H1 (cell line): Measurements from ENCODE around the gene SLC35F6. TPM values are rescaled to one million over a fixed set of nuclear protein-coding genes. Genes with fewer than 3 reads are reported as not detected.
A peak's percentile ranks its signal among the peaks of the same experiment; 100 is the strongest.
"Not testable (repeated sequence)": the region's sequence is repeated elsewhere in the genome, so short reads cannot be mapped to it uniquely, and the experiment has no call there.

Experiments used
- CTCF ChIA-PET: fragments of 300-600 bp; sonication (Branson Sonifier 250); formaldehyde crosslinking; loops from one replicate; lab custom pipeline; 2021; ENCODE audit not compliant: partially characterized antibody; lab: Charles Lee
- POLR2A ChIA-PET: fragments of 300-600 bp; sonication (Branson Sonifier 250); formaldehyde crosslinking; loops from one replicate; lab custom pipeline; 2021; ENCODE audit warnings: inconsistent platforms; ENCODE audit not compliant: partially characterized antibody; lab: Charles Lee
- DNase-seq, 2 experiments: peaks; one replicate each; pipeline versions ENCODE4 v3.0.0 to v3.0.0-alpha.2; 2010 to 2022; ENCODE audit warnings: low spot score in 2 of 2, low read depth in 1 of 2, mixed read lengths in 1 of 2
- FAIRE-seq: peaks from 2 replicates; lab custom pipeline; 2011; peaks lifted over from hg19 to GRCh38; lab: Jason Lieb, UNC
- H2AFZ ChIP-seq: 2 replicates; pipeline ENCODE4 v1.8.1; 2012; ENCODE audit warnings: low read length, inconsistent platforms
- H2AK5ac ChIP-seq: 2 replicates; pipeline ENCODE4 v1.6.1; 2013; ENCODE audit warnings: low read depth, low read length
- H2BK120ac ChIP-seq: replicated peaks from 2 replicates; pipeline ENCODE3; 2013; ENCODE audit warnings: low read depth, low read length, inconsistent platforms
- H2BK12ac ChIP-seq: 2 replicates; pipeline ENCODE4 v1.6.1; 2013; ENCODE audit warnings: low read depth, low read length
- H2BK15ac ChIP-seq: 2 replicates; pipeline ENCODE4 v1.6.1; 2013; ENCODE audit warnings: low read length
- H2BK20ac ChIP-seq: 2 replicates; pipeline ENCODE4 v1.6.1; 2013; ENCODE audit warnings: low read length
- H2BK5ac ChIP-seq: 2 replicates; pipeline ENCODE4 v1.6.1; 2013; ENCODE audit warnings: low read depth, low read length
- H3K14ac ChIP-seq: 2 replicates; pipeline ENCODE4 v1.6.1; 2013; ENCODE audit warnings: inconsistent platforms; ENCODE audit not compliant: insufficient read length
- H3K18ac ChIP-seq: 2 replicates; pipeline ENCODE4 v1.6.1; 2013; ENCODE audit warnings: low read length; ENCODE audit errors: extremely low read depth
- H3K23ac ChIP-seq: 2 replicates; pipeline ENCODE4 v1.6.1; 2013; ENCODE audit warnings: inconsistent platforms; ENCODE audit not compliant: insufficient read length
- H3K23me2 ChIP-seq: 2 replicates; pipeline ENCODE4 v1.6.1; 2013; ENCODE audit warnings: low read depth, low read length
- H3K27ac ChIP-seq: 2 replicates; pipeline ENCODE4 v1.6.1; 2011; ENCODE audit warnings: low read depth, low read length, inconsistent platforms
- H3K27me3 ChIP-seq, 4 experiments: replicated peaks in 1 of 4; 1 replicate in 1 of 4; 2 replicates in 3 of 4; pipeline versions ENCODE4 v1.6.1 to v1.8.1; 2011 to 2013; ENCODE audit warnings: low read length in 3 of 4, mild to moderate bottlenecking in 3 of 4, inconsistent platforms in 2 of 4, mixed read lengths in 2 of 4, moderate library complexity in 1 of 4; ENCODE audit not compliant: control insufficient read depth in 3 of 4, insufficient read depth in 3 of 4; ENCODE audit errors: extremely low read depth in 1 of 4
- H3K36me3 ChIP-seq, 4 experiments: 2 replicates each; pipeline versions ENCODE4 v1.6.1 to v1.8.1; 2011 to 2013; ENCODE audit warnings: mild to moderate bottlenecking in 4 of 4, low read length in 3 of 4, moderate library complexity in 2 of 4, control low read depth in 1 of 4, inconsistent platforms in 1 of 4; ENCODE audit not compliant: insufficient read depth in 4 of 4, control insufficient read depth in 2 of 4
- H3K4ac ChIP-seq: replicated peaks from 2 replicates; pipeline ENCODE3; 2013; ENCODE audit warnings: low read length, low read depth, mixed read lengths, inconsistent platforms; ENCODE audit not compliant: insufficient read length
- H3K4me1 ChIP-seq, 4 experiments: replicated peaks in 1 of 4; 1 replicate in 1 of 4; 2 replicates in 3 of 4; pipeline versions ENCODE4 v1.6.1 to v1.8.1; 2011 to 2013; ENCODE audit warnings: low read length in 3 of 4, inconsistent platforms in 2 of 4, mixed read lengths in 1 of 4; ENCODE audit not compliant: insufficient read depth in 4 of 4, control insufficient read depth in 3 of 4
- H3K4me2 ChIP-seq, 2 experiments: 2 replicates each; pipeline versions ENCODE4 v1.6.1 to v1.8.1; 2011 to 2013; ENCODE audit warnings: low read depth in 2 of 2, low read length in 2 of 2, control low read depth in 1 of 2, inconsistent platforms in 1 of 2, mild to moderate bottlenecking in 1 of 2; ENCODE audit not compliant: insufficient read depth in 1 of 2
- H3K4me3 ChIP-seq, 4 experiments: fragments of 200-600, 300-600 bp in 1 of 4; sonication (generic), shearing (Covaris generic), sonication (Bioruptor Twin) in 1 of 4; 2 replicates each; pipeline versions ENCODE4 v1.5.1 to v1.8.1; 2011 to 2016; ENCODE audit warnings: low read length in 4 of 4, low read depth in 3 of 4, control low read depth in 2 of 4, inconsistent platforms in 2 of 4, mild to moderate bottlenecking in 2 of 4, mixed read lengths in 1 of 4, moderate library complexity in 1 of 4; ENCODE audit not compliant: insufficient read depth in 2 of 4; ENCODE audit errors: extremely low read depth in 1 of 4
- H3K56ac ChIP-seq: replicated peaks from 2 replicates; pipeline ENCODE3; 2013; ENCODE audit warnings: low read depth, mild to moderate bottlenecking, mixed read lengths, low read length, inconsistent platforms; ENCODE audit not compliant: insufficient read length
- H3K79me1 ChIP-seq: 2 replicates; pipeline ENCODE4 v1.6.1; 2013; ENCODE audit warnings: low read depth, low read length, control low read depth
- H3K79me2 ChIP-seq, 2 experiments: 2 replicates each; pipeline versions ENCODE4 v1.6.1 to v1.8.1; 2012 to 2013; ENCODE audit warnings: low read length in 2 of 2, mild to moderate bottlenecking in 2 of 2, inconsistent platforms in 1 of 2; ENCODE audit not compliant: insufficient read depth in 2 of 2, control insufficient read depth in 1 of 2
- H3K9ac ChIP-seq, 4 experiments: replicated peaks in 1 of 4; 1 replicate in 1 of 4; 2 replicates in 3 of 4; pipeline versions ENCODE4 v1.6.1 to v1.8.1; 2011 to 2013; ENCODE audit warnings: low read depth in 3 of 4, low read length in 3 of 4, control low read depth in 2 of 4, mild to moderate bottlenecking in 2 of 4, moderate library complexity in 2 of 4, inconsistent platforms in 1 of 4; ENCODE audit errors: extremely low read depth in 1 of 4
- H3K9me3 ChIP-seq, 2 experiments: 2 replicates each; pipeline versions ENCODE4 v1.6.1 to v1.8.1; 2012 to 2013; ENCODE audit warnings: mild to moderate bottlenecking in 2 of 2, moderate library complexity in 2 of 2, control low read depth in 1 of 2, inconsistent platforms in 1 of 2, low read depth in 1 of 2, low read length in 1 of 2, mixed read lengths in 1 of 2; ENCODE audit not compliant: insufficient read depth in 2 of 2
- H4K20me1 ChIP-seq, 2 experiments: replicated peaks in 1 of 2; 2 replicates each; pipeline versions ENCODE3 to v1.8.1; 2011 to 2013; ENCODE audit warnings: inconsistent platforms in 2 of 2, low read length in 2 of 2, mild to moderate bottlenecking in 1 of 2; ENCODE audit not compliant: insufficient read depth in 2 of 2, control insufficient read depth in 1 of 2
- H4K5ac ChIP-seq: 2 replicates; pipeline ENCODE4 v1.6.1; 2013; ENCODE audit warnings: low read length, low read depth, mixed read lengths, inconsistent platforms; ENCODE audit not compliant: insufficient read length
- H4K8ac ChIP-seq: 2 replicates; pipeline ENCODE4 v1.8.0; 2013; ENCODE audit warnings: mild to moderate bottlenecking, moderate library complexity, low read length, inconsistent platforms; ENCODE audit not compliant: insufficient read depth; ENCODE audit errors: extremely low read depth
- H4K91ac ChIP-seq: replicated peaks from 2 replicates; pipeline ENCODE3; 2013; ENCODE audit warnings: low read length, mixed read lengths, inconsistent platforms; ENCODE audit not compliant: insufficient read length
- ASH2L ChIP-seq: fragments of 200-600, 300-600 bp; sonication (generic); IDR thresholded peaks from one replicate; pipeline ENCODE4 v1.7.1; 2017; ENCODE audit warnings: low read length
- BCL11A ChIP-seq, 2 experiments: IDR thresholded peaks; one replicate each; pipeline ENCODE4 v1.6.1; 2011; ENCODE audit warnings: low read depth in 2 of 2, low read length in 2 of 2, mild to moderate bottlenecking in 2 of 2
- JUND ChIP-seq: IDR thresholded peaks from 2 replicates; pipeline ENCODE4 v1.6.1; 2011; ENCODE audit warnings: mild to moderate bottlenecking, improper control_type of control experiment, low read length
- MAX ChIP-seq: IDR thresholded peaks from 2 replicates; pipeline ENCODE4 v1.6.1; 2012; ENCODE audit warnings: inconsistent platforms
- NANOG ChIP-seq: IDR thresholded peaks from 2 replicates; pipeline ENCODE4 v1.6.1; 2011; ENCODE audit warnings: low read length, low read depth, mild to moderate bottlenecking, inconsistent platforms; ENCODE audit not compliant: insufficient read depth, poor library complexity, severe bottlenecking
- POLR2A ChIP-seq, 2 experiments: IDR thresholded peaks; 1 replicate in 1 of 2; 2 replicates in 1 of 2; pipeline ENCODE4 v1.6.1; 2011; ENCODE audit warnings: low read depth in 2 of 2, low read length in 2 of 2, mild to moderate bottlenecking in 2 of 2; ENCODE audit errors: control extremely low read depth in 1 of 2
- POLR2AphosphoS5 ChIP-seq: IDR thresholded peaks from 2 replicates; pipeline ENCODE4 v1.6.1; 2011; ENCODE audit warnings: low read depth, low read length
- RXRA ChIP-seq: IDR thresholded peaks from 2 replicates; pipeline ENCODE4 v1.6.1; 2011; ENCODE audit warnings: low read depth, mild to moderate bottlenecking, low read length, moderate library complexity; ENCODE audit not compliant: insufficient read depth
- SP1 ChIP-seq: IDR thresholded peaks from 2 replicates; pipeline ENCODE4 v1.6.1; 2011; ENCODE audit warnings: low read depth, low read length
- TAF1 ChIP-seq: IDR thresholded peaks from 2 replicates; pipeline ENCODE4 v1.6.1; 2011; ENCODE audit warnings: mild to moderate bottlenecking, low read depth, low read length
- YY1 ChIP-seq: IDR thresholded peaks from 2 replicates; pipeline ENCODE4 v1.6.1; 2011; ENCODE audit warnings: low read depth, mild to moderate bottlenecking, low read length
- WGBS, 2 experiments: shearing (Covaris generic) in 1 of 2; methylation state at CpG; one replicate each; pipeline versions ENCODE4 v1.1.6 to v1.1.7; 2013 to 2015; ENCODE audit warnings: low lambda C conversion rate in 2 of 2, mixed read lengths in 2 of 2, inconsistent platforms in 1 of 2, low coverage in 1 of 2, missing lambda C conversion rate in 1 of 2; ENCODE audit not compliant: insufficient replicate concordance in 2 of 2, insufficient coverage in 1 of 2, insufficient read length in 1 of 2; ENCODE audit errors: extremely low coverage in 1 of 2, missing lambda C conversion rate in 1 of 2; 5-methylcytosine and 5-hydroxymethylcytosine counted together
- polyA plus RNA-seq, 7 experiments: library from polyadenylated mRNA; depleted of rRNA in 3 of 7; stranded (reverse) in 5 of 7; unstranded in 2 of 7; fragments of >200 nt in 5 of 7; fragments of 200-250 nt in 2 of 7; gene quantifications; 1 replicate in 5 of 7; 2 replicates in 1 of 7; 4 replicates in 1 of 7; pipeline versions ENCODE4 v1.2.1 to v1.2.3, GENCODE V29; 2011 to 2013; ENCODE audit warnings: missing spikeins in 2 of 7, mixed read lengths in 2 of 7
- total RNA-seq: library from RNA; stranded (reverse); fragmentation: NEBNext Ultra II Directional; extraction: Animal tissue kit (Norgen Biotek cat#: 25700); gene quantifications from 2 replicates; pipeline ENCODE4 v1.2.1, GENCODE V29; 2021

The SLC35F6 gene
- total and polyA plus RNA-seq, 2 of the 8 experiments (the other 6 are each of a cell fraction or from before 2014, with no cell fraction given), result 11.2 to 13.5 TPM

- H3K9me3 ChIP-seq, H4K91ac ChIP-seq, H2AK5ac ChIP-seq, H4K5ac ChIP-seq, H2BK120ac ChIP-seq, H2BK5ac ChIP-seq, H3K9ac ChIP-seq, H3K23ac ChIP-seq, H3K14ac ChIP-seq, H2AFZ ChIP-seq, H2BK20ac ChIP-seq, H3K36me3 ChIP-seq, H2BK15ac ChIP-seq, H2BK12ac ChIP-seq, H3K4ac ChIP-seq, FAIRE-seq, H3K79me1 ChIP-seq, H3K27ac ChIP-seq, H3K23me2 ChIP-seq, POLR2A ChIA-PET, DNase-seq, H3K79me2 ChIP-seq, H4K8ac ChIP-seq, H3K18ac ChIP-seq, H3K56ac ChIP-seq, H4K20me1 ChIP-seq: not testable (repeated sequence)
- CTCF ChIA-PET, result interaction anchor here (1.1 to 14.9 kb wide), 3 partner anchors 10 to 192 kb away, joined by 4 to 367 read pairs (median 4); no protein-coding TSS in a partner anchor
- Histone ChIP-seq H3K4me1 (peaks cover 3 to 10% (median 4%) of the 10 kb centered on the region in 4 experiments; a peak in 5 of 7 replicates), H3K4me3 (peak overlapping the region in 1 of 4 experiments; percentile 41; a peak in 2 of 8 replicates), H3K4me2 (peak overlapping the region; percentile 65 to 70), H3K27me3 (peaks cover 0 to 15% (median 12%) of the 10 kb centered on the region in 4 experiments; a peak in 6 of 7 replicates)
- 3% methylated on average over 7 of the region's 8 CpGs; no CpG with 5 or more reads in 1 of the 2 experiments for WGBS, 2 experiments
- TF ChIP-seq POLR2A (IDR thresholded peaks at IDR 0.05; ENCODE audit: control extremely low read depth in 1 of 2, low read depth in 2 of 2, low read length in 2 of 2) (peak in 1 of 2 experiments; percentile 52; a peak in 1 of 3 replicates), NANOG (peak; percentile 36), BCL11A (IDR thresholded peaks at IDR 0.05; ENCODE audit: low read depth in 2 of 2, low read length in 2 of 2) (peak in 1 of 2 experiments; percentile 30), YY1 (0 out of 2 replicates have a peak, but pooled peaks have one; percentile 8), RXRA (0 out of 2 replicates have a peak, but pooled peaks have one; percentile 25), TAF1 (peak; percentile 44; the same call in 1 of the 2 replicates), POLR2AphosphoS5 (peak; percentile 75; the same call in 1 of the 2 replicates), SP1 (0 out of 2 replicates have a peak, but pooled peaks have one; percentile 61), MAX (peak; percentile 55; the same call in 1 of the 2 replicates), JUND (peak; percentile 35; the same call in 1 of the 2 replicates), ASH2L (peak; percentile 71)
Observed at GRCh38 chr2:26749787-26750420, 14.2 kb upstream of the SLC35F6 start.
